ENCODE data around the gene OPA3. TPM values are rescaled to one million over a fixed set of nuclear protein-coding genes. Genes with fewer than 3 reads are reported as not detected.
A peak's percentile ranks its signal among the peaks of the same experiment; 100 is the strongest.

The OPA3 gene
- total RNA-seq, 1 donor from 2014 or later = 14.8 TPM

DNA sequence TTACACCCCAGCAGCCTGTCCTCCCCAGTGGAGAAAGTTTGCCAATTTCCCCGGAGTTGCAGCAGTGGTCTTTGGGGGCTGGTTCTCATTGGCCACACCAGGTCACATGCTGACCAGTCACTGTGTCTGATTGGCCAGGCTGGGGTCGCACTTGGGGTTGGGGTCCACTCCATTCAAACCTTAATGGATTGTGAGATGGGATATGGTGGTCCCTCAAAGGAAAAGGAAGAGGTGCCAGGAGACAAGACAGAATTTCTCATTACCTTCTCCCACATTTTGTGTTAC is 82.9 kb downstream of the OPA3 start:
- Mint-ChIP-seq H3K9me3 (ENCODE audit: low read depth) (no peaks in the 10 kb centered on the region), H3K27ac (ENCODE audit: unreplicated experiment) (no peak overlapping the region), H3K4me3 (ENCODE audit: unreplicated experiment) (no peak overlapping the region), H3K27me3 (ENCODE audit: low read depth) (peaks cover 16% of the 10 kb centered on the region), H3K4me1 (ENCODE audit: low read depth) (peaks cover 33% of the 10 kb centered on the region), H3K36me3 (ENCODE audit: low read depth) (no peaks in the 10 kb centered on the region)
- DNase-seq (ENCODE audit: low spot score) = no peak
- TF ChIP-seq CTCF (IDR thresholded peaks at IDR 0.05) = no peak

- Mint-ChIP-seq H3K36me3 (ENCODE audit: low read depth) (no peaks in the 10 kb centered on the region), H3K27ac (ENCODE audit: unreplicated experiment) (no peak overlapping the region), H3K9me3 (ENCODE audit: low read depth) (no peaks in the 10 kb centered on the region), H3K4me3 (ENCODE audit: unreplicated experiment) (no peak overlapping the region), H3K4me1 (ENCODE audit: low read depth) (peaks cover 31% of the 10 kb centered on the region), H3K27me3 (ENCODE audit: low read depth) (peaks cover 16% of the 10 kb centered on the region)
- DNase-seq (ENCODE audit: low spot score) = no peak
- no peak for TF ChIP-seq CTCF (IDR thresholded peaks at IDR 0.05)
These were observed 83.5 kb downstream of the OPA3 start for GRCh38 chr19:45500918-45501729.

- peak overlapping the region; percentile 16 for H3K4me3 Mint-ChIP-seq (ENCODE audit: unreplicated experiment)
- H3K36me3 Mint-ChIP-seq (ENCODE audit: low read depth) = no peaks in the 10 kb centered on the region
- peaks cover 16% of the 10 kb centered on the region for H3K27me3 Mint-ChIP-seq (ENCODE audit: low read depth)
- H3K9me3 Mint-ChIP-seq (ENCODE audit: low read depth) = no peaks in the 10 kb centered on the region
- no peak for DNase-seq (ENCODE audit: low spot score)
- no peak overlapping the region for H3K27ac Mint-ChIP-seq (ENCODE audit: unreplicated experiment)
- peaks cover 23% of the 10 kb centered on the region for H3K4me1 Mint-ChIP-seq (ENCODE audit: low read depth)
- no peak for TF ChIP-seq CTCF (IDR thresholded peaks at IDR 0.05)
These were observed 85.1 kb downstream of the OPA3 start for GRCh38 chr19:45499196-45500180.

DNA sequence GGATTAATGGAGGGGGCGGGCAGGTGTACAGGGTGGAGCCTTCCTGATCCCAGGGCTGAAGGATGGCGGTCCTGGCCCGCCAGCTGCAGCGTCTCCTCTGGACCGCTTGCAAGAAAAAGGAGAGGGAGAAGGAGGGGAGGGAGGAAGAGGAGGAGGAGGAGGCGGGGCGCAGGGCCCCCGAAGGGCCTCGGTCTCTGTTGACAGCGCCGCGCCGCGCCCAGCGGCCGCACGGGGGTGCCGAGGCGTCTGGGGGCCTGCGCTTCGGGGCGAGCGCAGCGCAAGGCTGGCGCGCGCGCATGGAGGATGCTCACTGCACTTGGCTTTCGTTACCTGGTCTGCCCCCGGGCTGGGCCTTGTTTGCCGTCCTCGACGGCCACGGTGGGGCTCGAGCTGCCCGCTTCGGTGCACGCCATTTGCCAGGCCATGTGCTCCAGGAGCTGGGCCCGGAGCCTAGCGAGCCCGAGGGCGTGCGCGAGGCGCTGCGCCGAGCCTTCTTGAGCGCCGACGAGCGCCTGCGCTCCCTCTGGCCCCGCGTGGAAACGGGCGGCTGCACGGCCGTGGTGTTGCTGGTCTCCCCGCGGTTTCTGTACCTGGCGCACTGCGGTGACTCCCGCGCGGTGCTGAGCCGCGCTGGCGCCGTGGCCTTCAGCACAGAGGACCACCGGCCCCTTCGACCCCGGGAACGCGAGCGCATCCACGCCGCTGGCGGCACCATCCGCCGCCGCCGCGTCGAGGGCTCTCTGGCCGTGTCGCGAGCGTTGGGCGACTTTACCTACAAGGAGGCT is 86.0 kb downstream of the OPA3 start, which contains the start of gene PPM1N:
Gene PPM1N, plus strand, starts transcription at position 33 of the 785 bp plus-strand sequence. Its CDS starts 30 bp downstream, at position 63.
- Mint-ChIP-seq H3K27ac (ENCODE audit: unreplicated experiment) (peak within 1 kb of the TSS; percentile 24), H3K9me3 (ENCODE audit: low read depth) (no peaks in the 10 kb centered on the region), H3K27me3 (ENCODE audit: low read depth) (peaks cover 16% of the 10 kb centered on the region)

More for the DNA sequence above, 86.0 kb downstream of the OPA3 start, which contains the start of gene PPM1N:
- TF ChIP-seq CTCF (IDR thresholded peaks at IDR 0.05) = peak; percentile 34
- Mint-ChIP-seq H3K4me3 (ENCODE audit: unreplicated experiment) (peak within 1 kb of the TSS; percentile 72), H3K36me3 (ENCODE audit: low read depth) (no peaks in the 10 kb centered on the region), H3K4me1 (ENCODE audit: low read depth) (peaks cover 23% of the 10 kb centered on the region)
- no peak for DNase-seq (ENCODE audit: low spot score)
